Stimulated activated CD4-positive, alpha-beta T cell treated with anti-CD3 and anti-CD28 coated beads, Interleukin-12 subunit alpha, Interleukin-12 subunit beta, amount 100 ng/mL, for 24 hours (primary cell): Measurements from ENCODE around the gene PDCD6IP.

Experiments used
- DNase-seq, 2 experiments: peaks; one replicate each; pipeline ENCODE4 v3.0.0-alpha.2; 2020; ENCODE audit warnings: low read depth in 2 of 2

Gene PDCD6IP

DNA sequence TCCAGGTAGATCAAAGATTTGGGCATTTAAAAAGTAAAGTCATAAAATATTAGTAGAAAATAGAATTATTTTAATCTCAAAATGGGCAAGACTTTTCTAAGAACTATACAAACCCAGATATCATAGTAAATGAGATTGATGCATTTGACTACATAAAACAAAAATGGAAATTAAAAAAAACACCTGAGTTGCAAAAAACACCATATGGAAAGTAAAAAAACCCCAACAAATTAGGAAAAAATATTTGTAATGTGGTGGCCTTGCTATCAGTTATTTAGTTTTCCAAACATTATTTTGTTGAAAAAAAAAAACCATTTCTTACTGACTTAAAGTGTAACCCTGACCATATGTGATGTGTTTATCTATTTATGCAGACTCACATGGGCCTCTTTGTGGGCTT lies 97.2 kb downstream of the PDCD6IP start:
- DNase-seq, result no peak

DNA sequence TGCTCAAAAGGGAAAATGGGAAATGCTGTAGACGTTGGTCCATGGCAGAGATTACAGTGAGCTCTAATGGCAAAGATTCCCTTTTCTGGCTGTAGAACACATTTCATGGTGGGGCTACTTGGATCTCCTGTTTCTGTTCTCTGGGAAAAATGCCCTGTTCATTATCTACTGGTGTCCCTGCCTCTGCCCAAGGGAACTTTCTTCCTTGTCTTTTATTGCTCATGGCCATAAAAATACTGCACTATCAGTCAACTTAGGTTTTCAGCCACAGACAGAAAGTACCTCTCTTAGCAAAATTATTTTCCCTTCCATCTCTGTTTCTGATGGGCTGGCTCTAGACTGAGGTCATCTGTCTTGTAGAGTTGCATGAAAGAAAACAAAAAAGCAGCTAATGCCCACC lies 98.9 kb downstream of the PDCD6IP start:
- no peak for DNase-seq

DNA sequence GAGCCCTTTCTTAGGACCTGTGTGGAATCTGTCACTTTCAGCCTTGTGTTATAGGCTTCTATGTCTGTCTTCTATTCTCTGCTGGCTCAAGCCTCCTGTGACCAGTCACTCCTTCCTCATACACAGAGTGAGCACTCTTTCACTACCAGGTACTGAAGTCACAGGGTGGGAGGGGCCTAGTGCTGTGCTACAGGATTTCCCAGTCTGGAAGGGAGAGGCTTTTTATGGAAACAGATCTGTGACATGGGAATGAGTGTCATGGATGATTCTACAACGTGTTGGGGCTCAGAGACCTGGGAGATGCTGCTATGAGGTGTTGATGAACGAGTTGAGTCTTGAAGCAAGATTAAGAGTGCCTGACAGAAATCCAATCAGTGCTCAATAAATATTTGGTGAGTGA lies 100.5 kb downstream of the PDCD6IP start:
- DNase-seq, result no peak

DNA sequence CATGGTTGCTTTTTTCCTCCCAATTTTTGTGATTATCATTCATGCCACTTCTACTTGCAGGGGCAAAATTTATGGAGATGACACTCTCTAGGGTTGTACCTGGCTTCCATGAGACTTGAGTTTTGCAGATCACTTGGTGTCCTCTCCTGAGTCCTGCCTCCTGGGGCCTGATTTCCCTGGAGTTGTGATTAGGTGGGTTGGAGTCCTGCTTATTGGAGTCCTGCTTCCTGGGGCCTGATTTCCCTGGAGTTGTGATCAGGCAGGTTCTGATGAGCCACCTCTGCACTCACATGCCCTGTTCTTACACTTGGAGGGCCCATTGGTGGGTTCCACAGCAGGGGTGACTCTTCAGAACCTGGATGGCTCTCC lies 102.0 kb downstream of the PDCD6IP start:
- DNase-seq, result no peak

DNA sequence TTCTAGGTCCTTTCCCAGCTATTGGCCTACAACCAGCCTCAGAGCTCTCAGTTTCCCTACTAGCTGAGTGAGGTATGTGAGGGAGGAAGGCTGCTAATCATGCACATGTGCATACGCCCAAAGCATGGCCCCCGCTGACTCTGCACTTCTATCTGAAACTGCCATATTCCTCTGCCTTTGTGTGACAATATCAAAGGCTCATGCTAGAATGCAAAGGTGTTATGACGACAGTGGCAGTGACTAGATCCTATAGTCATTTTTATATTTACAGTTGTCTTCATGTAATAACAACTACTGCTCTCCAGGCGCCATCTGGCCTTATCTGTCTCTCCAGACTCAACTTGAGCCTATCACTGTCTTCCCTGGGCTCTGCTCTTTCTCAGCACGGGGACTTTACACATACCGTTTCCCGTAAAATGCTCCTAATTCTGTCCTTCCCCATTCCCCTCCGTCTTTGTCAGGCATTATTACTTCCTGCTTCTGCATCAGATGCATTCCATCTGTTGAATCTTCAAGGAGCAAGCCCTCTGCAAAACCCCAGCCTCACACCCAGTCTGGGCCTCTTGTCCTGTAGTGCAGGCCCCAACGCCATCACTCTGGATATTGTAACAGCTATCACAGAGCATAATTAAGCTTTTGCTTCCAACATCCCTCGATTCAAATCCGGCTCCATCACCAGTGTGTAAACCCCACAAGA lies 102.5 kb downstream of the PDCD6IP start:
- no peak for DNase-seq

DNA sequence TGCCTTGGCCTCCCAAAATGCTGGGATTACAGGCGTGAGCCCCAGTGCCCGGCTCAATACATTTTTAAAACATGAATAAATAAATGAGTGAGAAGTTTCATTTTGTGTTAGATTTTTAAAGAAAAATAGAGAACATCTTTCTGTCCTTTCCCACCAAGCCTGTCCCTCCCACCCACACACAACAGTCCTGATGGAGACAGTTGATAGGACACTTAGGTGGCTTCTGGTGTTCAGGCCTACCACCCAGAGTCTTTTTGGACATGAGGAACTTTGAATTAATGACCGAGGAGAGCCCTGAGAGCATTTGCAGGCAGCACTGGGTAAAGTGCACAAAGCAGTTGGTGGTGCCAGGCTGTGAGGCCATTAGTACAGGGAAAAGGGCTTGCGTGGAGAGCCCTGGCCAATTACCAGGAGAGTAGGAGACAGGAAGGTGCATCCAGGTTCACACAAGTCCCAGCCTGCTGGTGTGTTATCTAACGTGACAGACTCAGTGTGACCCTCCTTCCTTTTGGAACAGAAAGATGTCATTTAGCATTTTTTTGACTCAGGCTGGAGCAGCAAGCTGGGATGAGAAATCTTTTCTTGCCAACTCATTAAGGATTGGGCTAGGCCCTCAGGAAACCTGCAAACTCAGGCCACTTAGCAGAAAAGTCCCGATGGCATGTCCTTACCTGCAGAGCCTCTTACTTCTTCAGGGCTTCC lies 103.6 kb downstream of the PDCD6IP start:
- DNase-seq, result no peak

DNA sequence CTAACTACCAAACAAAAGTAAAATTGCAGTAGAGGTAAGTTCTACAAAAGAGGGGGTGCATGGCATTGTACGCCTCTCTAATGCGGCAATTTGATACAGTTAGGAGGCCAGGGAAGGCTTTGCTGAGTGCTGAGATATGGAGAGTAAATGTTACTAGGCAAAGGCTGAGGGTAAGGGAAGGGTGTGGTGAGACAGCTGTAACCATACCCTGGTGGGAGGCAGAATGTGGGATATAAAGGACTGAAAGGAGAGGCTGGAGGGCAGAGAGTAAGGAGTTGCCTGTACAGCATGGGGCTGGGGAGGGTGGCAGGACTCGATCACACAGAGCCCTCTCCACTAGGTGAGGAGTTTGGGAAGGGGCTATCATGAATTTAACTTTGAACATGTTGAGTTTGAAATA lies 106.3 kb downstream of the PDCD6IP start:
- DNase-seq, result no peak

DNA sequence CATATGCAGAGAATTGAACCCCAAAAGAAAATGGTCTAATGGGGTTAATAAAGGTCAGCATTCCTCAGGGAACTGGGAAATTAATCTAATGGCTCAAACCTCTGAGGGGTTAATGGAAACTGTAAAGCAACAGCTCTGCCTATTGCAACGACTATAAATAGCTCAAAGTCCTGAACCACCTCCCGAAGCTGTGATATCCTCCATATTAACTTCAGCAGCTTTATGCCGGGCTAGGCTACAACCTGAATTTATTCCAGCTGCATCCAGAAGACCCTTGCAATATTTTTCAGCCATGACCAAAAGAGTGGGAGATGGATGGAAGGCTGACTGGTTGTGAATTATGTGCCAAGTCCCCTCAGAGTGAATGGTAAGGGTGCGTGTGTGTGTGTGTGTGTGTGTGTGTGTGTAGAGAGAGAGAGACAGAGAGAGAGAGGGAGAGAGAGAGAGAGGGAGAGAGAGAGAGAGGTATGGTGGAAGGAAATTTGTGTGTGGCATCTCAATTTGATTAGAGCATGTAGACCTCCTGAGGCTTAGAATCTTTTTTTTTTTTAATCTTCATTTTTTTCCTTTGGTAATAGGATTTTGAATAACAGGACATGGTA lies 109.9 kb downstream of the PDCD6IP start:
- DNase-seq, result no peak

DNA sequence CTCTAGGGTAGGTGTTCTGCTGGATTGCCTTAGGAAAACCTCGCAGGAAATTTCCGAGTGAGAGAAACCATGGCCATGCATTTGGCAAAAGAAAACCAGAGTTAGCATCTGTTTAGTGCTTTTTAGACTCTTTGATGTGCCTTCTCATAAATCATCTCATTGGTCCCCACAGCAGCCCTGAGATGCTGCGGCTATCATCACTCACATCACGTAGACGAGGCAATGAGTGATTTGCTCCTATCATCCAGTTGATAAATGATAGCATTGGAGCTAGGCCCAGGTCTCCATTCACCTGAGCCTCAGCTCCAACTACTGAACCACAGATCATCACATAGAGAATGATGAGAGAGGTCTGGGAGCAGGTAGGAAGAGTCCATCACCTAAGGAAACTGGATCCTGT lies 111.1 kb downstream of the PDCD6IP start:
- DNase-seq, result no peak

DNA sequence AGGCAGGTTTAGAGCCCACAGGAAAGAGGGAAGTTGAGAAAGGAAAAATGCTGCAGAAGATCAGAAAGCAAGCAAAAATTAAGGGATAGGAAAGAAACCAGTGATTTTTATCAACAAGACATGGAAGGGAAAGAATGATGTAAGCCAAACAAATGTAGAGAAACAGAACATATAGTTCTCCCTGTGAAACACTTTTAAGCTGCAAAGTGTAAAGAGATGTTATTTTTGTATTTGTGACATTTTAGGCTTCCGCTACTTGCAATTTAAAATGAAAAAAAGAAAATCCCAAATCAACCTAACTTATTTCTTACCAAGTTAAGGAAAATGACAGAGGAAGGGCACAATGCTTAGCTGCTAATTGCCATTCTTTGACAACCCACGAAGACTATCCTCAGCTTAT lies 111.6 kb downstream of the PDCD6IP start:
- DNase-seq, result no peak

DNA sequence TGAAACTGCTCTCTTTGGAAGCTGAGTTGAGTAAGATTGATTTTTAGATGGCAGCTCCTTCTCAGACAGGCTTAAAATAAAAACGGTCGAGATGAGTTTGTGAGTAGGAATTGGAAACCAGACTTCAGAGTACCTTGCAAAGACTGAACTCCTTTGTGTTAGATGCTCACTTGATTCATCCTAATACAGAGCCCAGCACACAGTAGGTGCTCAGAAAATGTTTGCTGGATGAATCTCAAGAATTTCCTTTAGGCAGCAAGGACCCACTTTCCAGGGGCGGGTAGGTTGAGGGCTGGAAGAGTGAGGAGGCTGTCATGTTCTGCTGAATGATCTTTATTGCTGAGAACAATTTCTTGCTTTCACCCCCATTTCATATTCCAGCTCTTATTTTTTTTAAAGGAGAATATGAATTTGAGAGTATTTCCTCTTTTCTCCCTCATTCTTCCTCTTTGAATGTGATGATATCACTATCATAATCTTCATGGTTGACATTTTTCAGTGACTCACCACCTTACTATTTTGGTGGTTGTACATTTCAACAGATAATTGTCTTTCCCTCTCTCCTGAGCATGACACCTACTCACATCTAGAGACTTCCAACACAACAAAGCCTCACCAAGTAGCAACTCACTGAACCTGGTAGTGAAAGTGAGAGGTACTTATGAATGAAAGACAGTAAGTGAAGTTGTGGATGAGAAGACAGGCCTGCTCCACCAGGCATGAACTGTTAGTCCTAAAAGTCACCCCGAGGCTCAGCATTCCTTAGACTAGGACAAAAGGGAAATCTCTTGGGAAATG lies 113.3 kb downstream of the PDCD6IP start:
- DNase-seq, result no peak

DNA sequence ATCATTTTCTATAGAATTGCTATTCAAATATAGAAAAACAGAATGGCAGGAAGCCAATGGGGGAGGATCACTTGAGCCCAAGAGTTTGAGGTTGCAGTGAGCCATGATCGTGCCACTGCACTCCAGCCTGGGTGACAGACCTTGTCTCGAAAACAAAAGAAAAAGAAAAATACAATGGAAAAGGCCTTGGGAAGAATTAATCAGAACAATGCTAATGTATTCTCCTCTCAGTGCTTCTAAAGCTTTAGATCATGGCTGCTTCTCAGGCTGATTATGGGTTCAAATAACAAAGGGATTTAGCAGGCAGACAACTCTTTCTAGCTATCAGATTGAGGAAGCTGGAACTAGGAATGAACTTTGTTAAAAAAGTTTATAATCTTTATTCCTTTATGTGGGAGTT lies 115.8 kb downstream of the PDCD6IP start:
- DNase-seq, result no peak

DNA sequence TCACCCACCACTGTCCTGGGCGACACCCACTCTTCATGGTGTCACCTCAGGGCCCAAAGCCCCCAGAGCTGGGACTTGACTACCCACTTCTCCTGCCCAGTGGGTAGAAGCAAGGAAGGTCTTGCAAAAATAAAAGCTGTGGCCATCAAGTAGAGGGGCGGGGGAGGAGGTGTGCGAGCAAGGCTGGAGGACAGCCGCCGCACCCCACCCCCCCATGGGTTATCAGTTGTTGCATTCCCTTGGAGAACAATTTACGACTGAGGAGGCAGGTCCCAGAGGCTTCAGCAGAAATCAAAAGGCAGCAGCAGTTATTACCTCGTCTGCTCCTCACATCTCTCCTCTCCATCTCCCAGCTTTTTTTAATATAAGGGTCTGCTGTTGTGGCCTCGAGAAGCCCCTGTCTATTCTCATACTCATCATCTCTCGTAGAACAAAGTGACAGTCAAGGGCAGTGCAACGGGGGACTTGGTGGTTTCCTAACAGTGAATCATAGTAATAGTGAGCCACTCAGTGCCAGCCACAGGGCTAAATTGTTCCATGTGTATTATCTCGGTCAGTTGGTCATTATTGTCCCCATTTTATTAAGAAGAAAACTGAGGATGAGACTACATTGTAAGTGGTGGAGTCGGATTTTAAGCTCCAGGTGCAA lies 116.4 kb downstream of the PDCD6IP start:
- DNase-seq, result no peak

DNA sequence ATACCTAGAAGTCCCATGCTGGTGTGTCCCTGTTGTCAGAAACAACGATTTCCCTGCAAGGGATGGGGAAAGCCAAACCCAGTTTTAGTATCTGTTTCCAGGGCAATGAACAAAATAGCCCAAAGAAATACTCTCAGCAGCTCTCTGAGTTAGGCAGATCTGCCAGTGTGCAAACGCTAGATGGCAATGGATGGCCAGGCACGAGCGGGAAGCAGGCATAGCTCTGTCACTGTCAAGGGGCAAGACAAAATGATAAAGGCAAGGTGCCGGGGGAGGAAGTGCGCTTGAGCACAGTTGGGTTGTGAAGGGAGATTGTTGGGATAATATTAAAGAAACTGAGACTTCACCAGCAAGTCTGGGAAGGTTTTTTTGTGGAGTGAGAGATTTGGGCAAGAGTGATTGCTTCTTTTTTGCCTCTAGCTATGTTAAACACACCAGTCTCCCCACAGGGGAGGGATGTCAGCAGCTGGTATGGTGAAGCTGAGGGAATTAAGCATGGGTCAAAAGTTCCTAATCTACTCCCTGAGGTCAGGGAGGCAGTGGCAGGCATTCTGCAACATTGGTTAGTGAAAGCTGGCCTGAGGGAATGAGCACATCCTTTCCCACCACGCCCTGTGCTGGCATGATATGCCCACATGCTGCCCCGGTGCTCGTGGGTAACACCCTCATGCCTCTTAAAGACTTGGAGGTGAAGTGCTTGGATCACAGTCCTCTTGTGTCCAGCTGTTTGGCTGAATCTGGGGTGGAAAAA lies 117.5 kb downstream of the PDCD6IP start:
- no peak for DNase-seq

DNA sequence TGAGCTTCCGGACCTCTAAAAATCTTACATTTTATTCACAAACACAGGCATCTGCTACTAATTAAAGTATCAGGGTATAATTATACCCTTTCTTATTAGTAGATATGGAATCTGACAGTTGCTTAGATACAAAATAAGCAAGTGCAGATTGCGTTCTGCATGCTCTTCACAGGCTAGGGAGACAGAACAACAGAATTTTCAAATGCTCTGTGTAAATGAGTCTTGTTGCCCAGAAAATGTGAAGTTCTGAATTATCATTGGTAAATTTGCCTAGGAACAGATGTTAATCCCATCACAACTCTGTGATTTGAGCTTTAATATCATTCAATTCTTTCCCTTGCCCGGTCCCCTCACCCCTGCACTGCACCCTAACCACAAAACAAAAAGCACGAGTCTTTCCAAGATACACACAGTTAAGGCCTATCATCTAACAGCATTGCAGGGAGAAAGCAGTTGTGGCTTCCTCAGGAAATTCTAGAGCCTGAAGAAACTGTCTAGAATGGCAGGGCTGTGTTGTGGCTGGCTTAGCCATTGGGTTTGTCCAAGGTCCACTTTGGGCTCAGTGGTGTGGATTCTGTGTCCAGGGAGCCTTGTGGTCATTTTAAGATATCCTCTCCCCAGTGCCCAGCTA lies 119.8 kb downstream of the PDCD6IP start:
- no peak for DNase-seq
